Right lobe of liver (tissue), 6 donors: ENCODE measurements around the gene SNTB2. TPM values are rescaled to one million over a fixed set of nuclear protein-coding genes. Genes with fewer than 3 reads are reported as not detected.
A peak's percentile ranks its signal among the peaks of the same experiment; 100 is the strongest.

Experiments used
- ATAC-seq, 4 donors: fragments of 200-7000 bp; cut with Tn5 transposase; one replicate each; pipeline ENCODE4 v1.9.1; 2020; ENCODE audit warnings: mild to moderate bottlenecking in 4 of 4, moderate library complexity in 4 of 4
- DNase-seq, 3 donors: peaks; one replicate each; pipeline ENCODE4 v3.0.0-alpha.2; 2020
- H3K27ac ChIP-seq, 3 donors: fragments of 200-600 bp; one replicate each; pipeline ENCODE4 v1.8.0; 2022
- H3K27me3 ChIP-seq, 2 donors: fragments of 200-600 bp; one replicate each; pipeline ENCODE4 v1.8.0; 2022
- H3K36me3 ChIP-seq, 4 donors: fragments of 200-600 bp; sonication (generic) in 1 of 4; one replicate each; pipeline versions ENCODE4 v1.5.1 to v1.8.0; 2017 to 2022; ENCODE audit warnings: control low read depth in 1 of 4
- H3K4me1 ChIP-seq, 4 donors: fragments of 200-600 bp; sonication (generic) in 1 of 4; one replicate each; pipeline versions ENCODE4 v1.5.1 to v1.8.0; 2017 to 2022; ENCODE audit warnings: control low read depth in 1 of 4
- H3K4me3 ChIP-seq, 3 donors: fragments of 200-600 bp; one replicate each; pipeline ENCODE4 v1.8.0; 2022
- H3K9me3 ChIP-seq, 4 donors: fragments of 200-600 bp; sonication (generic) in 1 of 4; one replicate each; pipeline versions ENCODE4 v1.5.1 to v1.8.0; 2017 to 2022; ENCODE audit warnings: control low read depth in 1 of 4
- POLR2A ChIP-seq: fragments of 450-650 bp; IDR thresholded peaks from one replicate; pipeline ENCODE4 v1.6.1; 2017; ENCODE audit warnings: antibody characterized with exemption, mild to moderate bottlenecking
- WGBS: methylation state at CpG from one replicate; pipeline ENCODE4 v1.1.6; 2018; ENCODE audit warnings: low coverage, low lambda C conversion rate; ENCODE audit not compliant: insufficient coverage; ENCODE audit errors: missing lambda C conversion rate; 5-methylcytosine and 5-hydroxymethylcytosine counted together
- intact Hi-C, 2 donors: fragments of 100-400 bp; cut with DNase I; formaldehyde crosslinking; loops; one replicate each; pipeline versions ENCODE4 v1.11.2 to v1.14.1; 2022
- small RNA-seq, 2 experiments: library from RNA; depleted of rRNA; stranded (forward); fragments of <200 nt; gene quantifications; one replicate each; pipeline ENCODE3, GENCODE V24; 2016
- total RNA-seq, 6 experiments: library from RNA; depleted of rRNA in 2 of 6; stranded (reverse); fragments of >200 nt in 2 of 6; fragmentation: NEBNext Ultra II Directional in 3 of 6; extraction: Animal tissue kit (Norgen Biotek cat#: 25700) in 3 of 6; gene quantifications; one replicate each; pipeline versions ENCODE4 v1.1.0 to v1.2.4, GENCODE V29; 2016 to 2023
- TF ChIP-seq, protein P1 (sequence below), 4 donors: fragments of 200-600 bp in 3 of 4; fragments of 450-650 bp in 1 of 4; IDR thresholded peaks; one replicate each; pipeline versions ENCODE4 v1.5.1 to v1.8.0; 2016 to 2022; ENCODE audit warnings: antibody characterized with exemption in 4 of 4, mild to moderate bottlenecking in 2 of 4
- donor health status: DM: no; HTN: yes; CAD: no.
- donor health status: DM: no; HTN: no; CAD: no.
- donor health status: DM: no; HTN: no; CAD: no.
- donor health status: DM: no; HTN: yes; CAD: no.
- donor health status: DM: no; HTN: yes; CAD: no.

The SNTB2 gene
- total RNA-seq, 6 experiments from 2014 or later: 7.5 to 13.9 (median 10.6) TPM

DNA sequence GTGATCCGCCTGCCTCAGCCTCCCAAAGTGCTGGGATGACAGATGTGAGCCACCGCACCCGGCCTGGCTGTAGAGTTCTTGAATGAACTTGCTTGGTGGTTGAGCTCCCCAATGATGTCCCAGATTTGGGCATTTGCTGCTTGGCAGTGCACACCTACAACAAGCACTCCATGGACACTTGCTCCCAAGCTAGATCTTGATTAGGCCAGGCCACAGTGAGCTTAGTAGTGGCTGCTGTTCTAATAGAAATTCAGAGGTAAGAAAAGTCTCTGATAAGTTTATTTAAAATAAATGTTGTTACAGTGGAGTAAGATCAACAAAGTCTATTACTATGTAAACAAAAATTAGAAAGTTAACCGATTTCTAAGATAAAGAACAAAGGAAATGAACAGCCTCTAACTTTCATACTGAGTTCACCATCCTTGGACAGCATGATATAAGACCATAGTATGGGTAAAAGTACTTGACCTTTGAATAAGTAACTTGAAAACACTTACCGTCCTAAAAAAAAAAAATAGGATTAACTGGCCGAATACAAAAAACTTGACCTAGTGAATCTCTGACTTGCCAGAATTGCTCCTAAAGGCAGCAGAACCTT is 163.7 kb downstream of the SNTB2 start:
- Histone ChIP-seq H3K36me3 (peaks cover 0 to 2% (median 0%) of the 10 kb centered on the region in 4 donors), H3K27me3 (no peaks in the 10 kb centered on the region), H3K9me3 (no peaks in the 10 kb centered on the region), H3K4me3 (peak overlapping the region in 1 of 3 donors; percentile 51), H3K4me1 (peaks cover 0 to 4% (median 0%) of the 10 kb centered on the region in 4 donors), H3K27ac (no peak overlapping the region)
- TF ChIP-seq POLR2A: no peak
- TF ChIP-seq, protein P1, sequence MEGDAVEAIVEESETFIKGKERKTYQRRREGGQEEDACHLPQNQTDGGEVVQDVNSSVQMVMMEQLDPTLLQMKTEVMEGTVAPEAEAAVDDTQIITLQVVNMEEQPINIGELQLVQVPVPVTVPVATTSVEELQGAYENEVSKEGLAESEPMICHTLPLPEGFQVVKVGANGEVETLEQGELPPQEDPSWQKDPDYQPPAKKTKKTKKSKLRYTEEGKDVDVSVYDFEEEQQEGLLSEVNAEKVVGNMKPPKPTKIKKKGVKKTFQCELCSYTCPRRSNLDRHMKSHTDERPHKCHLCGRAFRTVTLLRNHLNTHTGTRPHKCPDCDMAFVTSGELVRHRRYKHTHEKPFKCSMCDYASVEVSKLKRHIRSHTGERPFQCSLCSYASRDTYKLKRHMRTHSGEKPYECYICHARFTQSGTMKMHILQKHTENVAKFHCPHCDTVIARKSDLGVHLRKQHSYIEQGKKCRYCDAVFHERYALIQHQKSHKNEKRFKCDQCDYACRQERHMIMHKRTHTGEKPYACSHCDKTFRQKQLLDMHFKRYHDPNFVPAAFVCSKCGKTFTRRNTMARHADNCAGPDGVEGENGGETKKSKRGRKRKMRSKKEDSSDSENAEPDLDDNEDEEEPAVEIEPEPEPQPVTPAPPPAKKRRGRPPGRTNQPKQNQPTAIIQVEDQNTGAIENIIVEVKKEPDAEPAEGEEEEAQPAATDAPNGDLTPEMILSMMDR (IDR thresholded peaks at IDR 0.05): no peak
- no peak for DNase-seq
- peak in 3 of 4 donors; percentile 11 to 34 (median 20) for ATAC-seq
- intact Hi-C loops: no loop called here
- WGBS: 69% methylated on average over 5 of the region's 6 CpGs

DNA sequence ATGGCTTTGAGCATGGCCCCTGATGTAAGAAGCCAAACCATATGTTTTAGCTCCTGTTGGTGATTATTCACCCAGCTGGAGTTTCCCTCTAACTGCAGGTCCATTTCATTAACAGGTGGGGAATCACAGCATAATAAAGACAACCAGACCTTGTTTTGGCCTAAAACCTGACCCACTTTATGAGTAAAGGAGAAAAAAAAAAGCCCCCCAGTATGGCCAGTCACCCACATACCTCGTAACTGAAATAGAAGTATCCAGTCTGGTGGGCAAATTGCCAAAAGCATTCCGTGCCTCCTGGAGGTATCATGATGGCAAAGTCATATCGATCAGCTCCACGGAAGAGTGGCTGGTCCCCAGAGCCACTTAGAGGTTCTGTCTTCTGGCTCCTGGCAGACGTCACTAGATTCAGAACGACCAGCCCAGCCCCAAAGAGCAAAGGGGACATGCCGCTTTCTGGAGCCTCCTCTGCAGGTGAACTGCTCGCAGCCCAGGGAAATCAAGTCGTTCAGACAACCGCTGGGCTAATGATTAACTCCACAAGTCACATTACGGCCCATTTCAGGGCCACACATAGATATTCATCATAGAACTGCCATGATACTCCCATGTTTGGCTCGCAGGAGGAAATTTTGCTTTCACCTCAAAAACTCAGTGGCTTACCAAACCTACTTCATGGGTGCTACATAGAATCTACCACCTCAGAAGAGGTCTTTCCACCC is 164.5 kb downstream of the SNTB2 start, which contains the start of gene TMED6:
Gene TMED6 (minus strand): TSS at position 478 of the 719 bp plus-strand sequence. CDS start 33 bp downstream, at position 445.
- intact Hi-C loops: no loop called here
- peak in 2 of 3 donors; percentile 73 to 75 for DNase-seq
- H3K36me3 ChIP-seq: peaks cover 0 to 10% (median 2%) of the 10 kb centered on the region in 4 donors
- ATAC-seq: peak; percentile 91 to 95 (median 95)
- peak within 1 kb of the TSS in 2 of 3 donors; percentile 43 to 51 for H3K4me3 ChIP-seq
- WGBS: 22% methylated on average over 12 of the region's 12 CpGs
- no peaks in the 10 kb centered on the region for H3K27me3 ChIP-seq
- H3K4me1 ChIP-seq: peaks cover 0 to 4% (median 0%) of the 10 kb centered on the region in 4 donors
- no peaks in the 10 kb centered on the region for H3K9me3 ChIP-seq
- peak within 1 kb of the TSS in 1 of 3 donors; percentile 7 for H3K27ac ChIP-seq
- TF ChIP-seq, protein P1 (IDR thresholded peaks at IDR 0.05): no peak
- no peak for TF ChIP-seq POLR2A

Small RNA genes within 50 kb of the gene (small RNA-seq; reads per million reads assigned to genes)
- gene RF00019: 0 reads per million in 2 experiments
- 0 reads per million in 2 experiments for gene RNU6-22P

Other genes starting within 250 kb of the SNTB2 start
- 1 to 10 TPM in 1 of 6 experiments, under 1 TPM in 5; 0.39 to 1.0 (median 0.63) TPM for gene HAS3, start 81.5 kb upstream of the SNTB2 start, total RNA-seq
- 10 to 100 TPM; 56.6 to 78.3 (median 65.4) TPM for gene CHTF8, start 54.6 kb upstream of the SNTB2 start, total RNA-seq
- 10 to 100 TPM; 13.9 to 22.2 (median 19.6) TPM for gene UTP4, start 54.5 kb upstream of the SNTB2 start, total RNA-seq
- gene VPS4A, start 124.2 kb downstream of the SNTB2 start, total RNA-seq: 10 to 100 TPM in 5 of 6 experiments, 1 to 10 TPM in 1; 9.6 to 15.3 (median 12.3) TPM
- 10 to 100 TPM; 13.5 to 38.5 (median 15.7) TPM for gene PDF, start 143.4 kb downstream of the SNTB2 start, total RNA-seq
- 10 to 100 TPM; 16.0 to 35.5 (median 25.3) TPM for gene COG8, start 152.4 kb downstream of the SNTB2 start, total RNA-seq
- 10 to 100 TPM in 3 of 6 experiments, 1 to 10 TPM in 3; 6.9 to 11.3 (median 9.4) TPM for gene NIP7, start 152.6 kb downstream of the SNTB2 start, total RNA-seq
- 1 to 10 TPM; 1.6 to 9.9 (median 2.6) TPM for gene TMED6, start 164.6 kb downstream of the SNTB2 start, total RNA-seq
- gene TERF2, start 198.8 kb downstream of the SNTB2 start, total RNA-seq: 10 to 100 TPM in 5 of 6 experiments, 1 to 10 TPM in 1; 9.6 to 14.5 (median 13.5) TPM
- gene CYB5B, start 237.5 kb downstream of the SNTB2 start, total RNA-seq: 10 to 100 TPM; 19.1 to 42.1 (median 30.5) TPM